Activated T-cell treated with anti-CD3 and anti-CD28 coated beads for 24 hours (primary cell): Measurements from ENCODE around the gene MRGPRD.

ENCODE experiments used
- DNase-seq: peaks from one replicate; pipeline ENCODE4 v3.0.0-alpha.2; 2020; ENCODE audit warnings: low read depth

MRGPRD gene

DNA sequence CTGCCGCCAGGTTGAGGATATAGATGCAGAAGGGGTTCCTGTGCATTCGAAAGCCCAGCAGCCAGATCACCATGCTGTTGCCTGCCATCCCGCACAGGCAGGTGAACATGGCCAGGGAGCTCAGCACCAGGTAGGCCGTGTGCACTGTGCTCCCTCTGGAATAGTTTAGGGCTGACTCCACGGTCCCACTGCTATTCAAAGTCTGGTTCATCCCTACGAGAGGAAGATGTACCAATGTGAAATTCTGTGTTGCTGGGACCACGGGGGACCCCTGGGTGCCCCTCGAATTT, at the start of gene MRGPRD:
Gene MRGPRD, minus strand, starts transcription at position 211 of the 290 bp plus-strand sequence. Its CDS starts 0 bp downstream, at position 211.
- DNase-seq, result no peak

- DNase-seq, result no peak
These were observed 49.5 kb upstream of the MRGPRD start for GRCh38 chr11:69030301-69030700.

DNA sequence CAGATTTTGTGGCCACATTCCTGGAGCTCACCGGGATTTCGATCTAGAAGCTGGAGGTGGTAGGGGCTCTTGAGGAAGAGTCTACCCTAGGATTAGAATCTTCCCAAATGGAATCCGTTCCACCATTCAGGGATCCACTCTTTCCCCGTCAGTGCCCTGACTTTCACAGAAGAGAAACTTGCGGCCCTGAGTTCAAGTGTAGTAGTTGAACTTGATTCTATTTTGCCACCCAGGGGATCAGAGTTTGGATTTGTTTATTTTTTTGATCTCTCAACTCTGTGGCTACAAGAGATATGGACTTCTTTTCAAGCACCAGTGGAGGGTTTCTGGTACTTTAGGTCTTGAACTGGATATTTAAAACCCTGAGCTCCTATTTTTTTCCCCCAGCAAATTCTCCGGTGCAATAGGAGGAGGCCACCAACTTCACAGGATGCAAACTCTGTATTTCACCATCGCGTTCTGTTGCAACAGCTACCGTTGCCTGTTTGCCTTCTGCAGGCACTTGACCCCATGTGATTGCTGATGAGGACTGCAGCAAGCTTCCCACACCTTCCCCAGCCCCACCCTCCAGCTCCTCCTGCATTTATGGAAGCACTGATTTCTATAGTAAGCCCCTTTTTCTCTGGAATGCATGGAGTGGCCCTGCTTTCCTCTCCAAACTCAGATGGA, 47.1 kb upstream of the MRGPRD start:
- no peak for DNase-seq

DNA sequence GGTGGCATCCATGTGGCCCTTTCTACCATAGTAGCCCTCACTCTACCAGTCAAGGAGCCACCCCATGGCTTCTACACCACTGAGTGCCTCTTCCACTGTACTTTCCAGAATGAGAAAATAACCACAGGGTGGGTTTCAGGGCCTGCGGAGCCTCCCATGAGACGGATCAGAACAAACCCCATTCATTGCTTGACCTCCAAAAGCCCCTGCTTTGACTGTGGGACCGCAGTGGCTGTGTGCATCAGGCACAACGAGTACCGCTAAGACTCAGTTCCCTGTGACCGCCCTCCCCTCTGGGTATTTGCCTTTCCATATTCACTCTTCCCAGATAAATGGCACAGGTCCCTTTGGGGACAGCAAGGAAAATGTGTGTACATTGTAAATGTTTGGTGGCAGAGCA, 43.7 kb upstream of the MRGPRD start:
- DNase-seq, result no peak

GRCh38 chr11:69022260-69022659, 41.5 kb upstream of the MRGPRD start:
- no peak for DNase-seq

DNA sequence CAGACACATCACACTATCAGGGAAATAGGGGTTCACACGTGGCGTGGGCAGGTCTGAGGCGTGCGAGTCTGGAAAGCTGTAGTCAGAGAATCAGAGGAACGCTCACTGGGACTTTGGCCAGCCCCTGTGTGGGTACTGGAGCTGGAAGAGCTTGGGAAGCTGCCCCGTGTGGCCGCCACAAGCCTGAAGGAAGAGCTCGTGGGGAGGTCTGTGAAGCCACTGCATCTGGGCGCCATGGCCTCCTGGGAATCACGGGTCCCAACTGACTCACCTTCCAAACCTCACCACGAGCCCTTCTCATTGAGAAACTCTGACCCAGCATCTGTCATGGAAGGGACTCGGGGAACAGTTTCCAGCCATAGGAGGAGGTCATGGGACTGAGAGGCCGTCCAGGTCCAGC, 38.1 kb upstream of the MRGPRD start:
- DNase-seq, result no peak

GRCh38 chr11:69017951-69018350, 37.2 kb upstream of the MRGPRD start:
- DNase-seq, result no peak

GRCh38 chr11:69014898-69015549, 34.2 kb upstream of the MRGPRD start:
- DNase-seq, result no peak

- DNase-seq, result no peak
These were observed 33.5 kb upstream of the MRGPRD start for GRCh38 chr11:69014084-69014851.

GRCh38 chr11:69013009-69013951, 32.5 kb upstream of the MRGPRD start, which contains the start of gene MRGPRF:
Gene MRGPRF (minus strand): TSS chr11:69013246. CDS start chr11:69009901, 3,345 bp downstream.
- no peak for DNase-seq

DNA sequence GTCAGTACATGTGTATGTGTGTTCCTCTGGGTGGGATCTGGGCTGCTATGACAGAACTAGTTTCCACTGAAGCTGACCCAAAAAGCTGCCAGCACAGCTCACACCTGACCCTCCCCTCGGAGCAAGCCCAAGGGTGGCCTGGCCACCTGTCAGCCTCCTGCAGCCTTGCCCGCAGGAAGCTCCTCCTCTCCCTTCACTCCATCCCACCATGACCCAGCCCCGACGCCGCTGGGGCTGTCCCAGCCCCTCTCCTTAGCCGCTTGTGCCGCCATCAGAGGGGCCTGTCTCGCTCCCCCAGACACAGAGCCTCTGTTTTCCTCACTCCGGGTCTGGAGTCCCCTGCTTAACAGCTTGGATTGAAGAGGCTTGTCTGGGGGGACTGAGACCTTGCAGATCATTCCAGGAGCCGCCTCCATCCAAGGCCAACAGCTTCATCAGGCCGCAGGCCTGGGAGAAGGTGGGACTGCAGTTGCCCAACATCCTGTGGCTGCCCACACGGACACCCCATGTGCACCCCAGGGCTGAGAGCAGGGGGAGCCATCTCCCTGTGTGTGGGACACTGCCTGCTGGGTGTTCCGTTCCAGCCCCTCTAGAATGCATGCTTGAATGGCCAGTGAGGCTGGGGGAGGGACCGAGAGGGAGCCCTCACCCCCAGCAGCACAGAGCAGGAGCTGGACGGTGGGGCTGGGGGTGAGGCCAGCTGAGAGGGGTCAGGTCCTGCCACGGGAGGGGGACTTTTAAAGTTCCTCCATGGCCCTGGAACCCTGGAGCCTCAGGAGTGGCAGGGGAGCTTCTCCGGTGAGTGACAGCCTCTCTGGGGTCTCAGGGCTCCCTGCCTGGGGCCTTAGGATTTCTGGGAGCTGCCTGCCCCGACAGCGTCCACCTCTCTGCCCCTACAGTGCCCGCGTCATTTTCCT, 31.6 kb upstream of the MRGPRD start:
- no peak for DNase-seq

- DNase-seq, result no peak
These were observed 30.9 kb upstream of the MRGPRD start for GRCh38 chr11:69011624-69012091.

GRCh38 chr11:69010964-69011623, 30.3 kb upstream of the MRGPRD start:
- peak; percentile 46 for DNase-seq

DNA sequence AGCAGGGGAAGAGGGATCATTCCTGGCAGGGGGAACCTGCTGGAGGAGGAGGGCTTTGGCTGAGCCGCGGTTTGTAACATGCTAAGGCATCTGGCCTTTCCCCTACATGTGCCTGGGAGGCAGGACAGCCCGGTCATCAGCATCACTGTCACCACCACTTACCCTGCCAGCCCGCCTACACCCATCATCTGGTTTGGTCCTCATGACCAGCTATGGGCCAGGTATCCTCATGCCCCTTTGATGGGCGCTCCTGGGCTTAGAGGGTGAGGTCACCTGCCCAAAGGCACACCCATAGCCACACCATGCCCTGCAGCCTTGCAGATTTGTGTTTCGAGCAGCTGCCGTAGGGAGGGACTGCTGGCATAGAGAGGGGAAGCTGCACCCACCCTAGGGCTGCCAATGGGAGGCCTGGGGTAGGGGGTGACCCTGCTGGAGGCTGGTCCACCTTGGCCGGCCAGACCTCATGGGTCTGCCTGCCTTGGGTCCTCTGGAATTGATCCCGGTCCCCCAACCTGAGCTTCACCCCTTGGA, 29.6 kb upstream of the MRGPRD start:
- no peak for DNase-seq

GRCh38 chr11:69009441-69010211, 28.8 kb upstream of the MRGPRD start:
- no peak for DNase-seq

- DNase-seq, result no peak
These were observed 28.1 kb upstream of the MRGPRD start for GRCh38 chr11:69008737-69009440.

DNA sequence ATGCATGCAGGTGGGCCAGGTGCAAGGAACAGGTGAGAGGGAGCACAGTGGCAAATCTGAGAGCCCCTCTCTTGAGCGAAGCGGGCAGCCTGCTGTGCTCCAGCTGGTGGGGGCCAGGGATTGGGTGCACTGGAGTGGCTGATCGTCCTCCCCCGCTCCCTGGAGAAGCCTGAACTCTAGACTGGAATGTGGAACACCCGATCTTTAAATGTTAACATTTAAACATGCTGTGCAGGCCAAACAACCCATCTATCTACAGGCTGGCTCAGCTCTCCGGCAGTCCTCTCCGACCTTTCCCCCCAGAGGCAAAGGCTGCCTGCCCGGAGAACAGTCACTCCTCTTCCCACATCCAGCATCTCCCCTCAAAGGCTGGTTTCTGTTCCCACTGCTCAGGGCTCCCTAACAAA, 27.2 kb upstream of the MRGPRD start:
- DNase-seq, result no peak

- no peak for DNase-seq
These were observed 26.0 kb upstream of the MRGPRD start for GRCh38 chr11:69006816-69007215.
